K562 (cell line): ENCODE measurements around the gene TRIM38. TPM values are rescaled to one million over a fixed set of nuclear protein-coding genes. Genes with fewer than 3 reads are reported as not detected.

Source experiments
- FOXM1 ChIP-seq, 2 experiments: fragments of 450-650 bp in 1 of 2; sonication (generic) in 1 of 2; formaldehyde crosslinking in 1 of 2; IDR thresholded peaks; 2 replicates each; pipeline versions ENCODE4 v1.6.1 to v1.9.0; 2017 to 2022; ENCODE audit warnings: low read depth in 2 of 2, mild to moderate bottlenecking in 2 of 2, missing genetic modification reagents in 1 of 2, moderate library complexity in 1 of 2
- GATAD2B ChIP-seq: fragments of 450-650 bp; IDR thresholded peaks from 2 replicates; pipeline ENCODE4 v1.6.1; 2017; ENCODE audit warnings: mild to moderate bottlenecking, borderline replicate concordance
- HCFC1 ChIP-seq: IDR thresholded peaks from 2 replicates; pipeline ENCODE4 v1.6.1; 2012; ENCODE audit warnings: low read depth, low read length, improper control_type of control experiment
- IRF2 ChIP-seq: sonication (generic); formaldehyde crosslinking; IDR thresholded peaks from 2 replicates; pipeline ENCODE4 v1.8.1; 2022; ENCODE audit warnings: mild to moderate bottlenecking, missing genetic modification reagents
- KHSRP ChIP-seq: fragments of 450-650 bp; IDR thresholded peaks from 2 replicates; pipeline ENCODE4 v1.6.1; 2017
- KLF13 ChIP-seq: fragments of 450-650 bp; IDR thresholded peaks from 2 replicates; pipeline ENCODE4 v1.6.1; 2016; ENCODE audit warnings: missing genetic modification characterization, low read depth, mild to moderate bottlenecking, missing compliant biosample characterization, moderate library complexity, borderline replicate concordance
- MAX ChIP-seq: sonication (generic); formaldehyde crosslinking; IDR thresholded peaks from 2 replicates; pipeline ENCODE4 v1.9.0; 2022; ENCODE audit warnings: mild to moderate bottlenecking, missing genetic modification reagents
- MNT ChIP-seq, 2 experiments: fragments of 450-650 bp; conservative IDR thresholded peaks; 2 replicates each; pipeline ENCODE4 v1.6.1; 2017; ENCODE audit warnings: mild to moderate bottlenecking in 2 of 2, moderate library complexity in 2 of 2
- PHF8 ChIP-seq: fragments of 200-600 bp; sonication (generic); IDR thresholded peaks from 2 replicates; pipeline ENCODE4 v1.6.1; 2012; ENCODE audit warnings: mixed run types, mild to moderate bottlenecking, inconsistent platforms, low read length, moderate library complexity, borderline replicate concordance
- PHTF2 ChIP-seq: fragments of 250-450 bp; sonication (Bioruptor Pico); IDR thresholded peaks from 2 replicates; pipeline ENCODE4 v1.5.0; 2021; ENCODE audit warnings: mild to moderate bottlenecking
- RHOXF2B ChIP-seq: fragments of 250-450 bp; sonication (Bioruptor Pico); conservative IDR thresholded peaks from 2 replicates; pipeline ENCODE4 v1.5.1; 2021
- SAP30 ChIP-seq: fragments of 200-600 bp; sonication (generic); IDR thresholded peaks from 2 replicates; pipeline ENCODE4 v1.6.1; 2012; ENCODE audit warnings: borderline replicate concordance, low read depth, mild to moderate bottlenecking, moderate library complexity, low read length, control low read depth, inconsistent platforms; ENCODE audit not compliant: insufficient read depth, poor library complexity, severe bottlenecking
- SETDB1 ChIP-seq: IDR thresholded peaks from one replicate; pipeline ENCODE4 v1.6.1; 2012; ENCODE audit warnings: low read length, control low read depth, inconsistent platforms
- ZNF780A ChIP-seq: fragments of 250-450 bp; sonication (Bioruptor Pico); IDR thresholded peaks from 2 replicates; pipeline ENCODE4 v1.5.0; 2021; ENCODE audit warnings: mild to moderate bottlenecking
- ZNF785 ChIP-seq: fragments of 250-450 bp; sonication (Bioruptor Pico); IDR thresholded peaks from 2 replicates; pipeline ENCODE4 v1.4.0; 2020; ENCODE audit warnings: mild to moderate bottlenecking
- ZNF79 ChIP-seq: fragments of 250-450 bp; sonication (Bioruptor Pico); IDR thresholded peaks from 2 replicates; pipeline ENCODE4 v1.4.0; 2020; ENCODE audit warnings: low read depth, mild to moderate bottlenecking, moderate library complexity
- ZZZ3 ChIP-seq: fragments of 450-650 bp; IDR thresholded peaks from 2 replicates; pipeline ENCODE4 v1.6.1; 2016; ENCODE audit warnings: antibody characterized with exemption, mild to moderate bottlenecking, moderate library complexity
- polyA plus RNA-seq, 8 experiments: library from polyadenylated mRNA; depleted of rRNA in 4 of 8; stranded (reverse) in 5 of 8; unstranded in 3 of 8; fragments of >200 nt; fragmentation: Nextera tagmentation in 2 of 8; fragmentation: Illumina TruSeq in 1 of 8; extraction: Ambion mirVana in 2 of 8; extraction: Trizol in 1 of 8; gene quantifications; 2 replicates each; pipeline versions ENCODE4 v1.2.1 to v1.2.3, GENCODE V29; 2011 to 2014; ENCODE audit warnings: inconsistent platforms in 1 of 8, missing spikeins in 1 of 8
- total RNA-seq, 7 experiments: library from RNA; depleted of rRNA in 6 of 7; stranded (reverse); fragments of >200 nt in 6 of 7; fragmentation: Illumina TruSeq in 2 of 7; extraction: Trizol in 2 of 7; gene quantifications; 2 replicates each; pipeline versions ENCODE4 v1.2.1 to v1.2.3, GENCODE V29; 2011 to 2021; ENCODE audit warnings: low replicate concordance in 1 of 7
- TF ChIP-seq, protein P1 (sequence below), 2 experiments: IDR thresholded peaks; 2 replicates each; pipeline ENCODE4 v1.6.1; 2011; ENCODE audit warnings: borderline replicate concordance in 1 of 2, control low read depth in 1 of 2, low read depth in 1 of 2, low read length in 1 of 2, mild to moderate bottlenecking in 1 of 2, mixed read lengths in 1 of 2, moderate library complexity in 1 of 2; ENCODE audit not compliant: insufficient read depth in 1 of 2, insufficient read length in 1 of 2, poor library complexity in 1 of 2, severe bottlenecking in 1 of 2; ENCODE audit errors: extremely low read depth in 1 of 2
- TF ChIP-seq, protein P2 (sequence below): sonication (generic); formaldehyde crosslinking; IDR thresholded peaks from 2 replicates; pipeline ENCODE4 v1.8.0; 2022; ENCODE audit warnings: mild to moderate bottlenecking, missing genetic modification reagents

The TRIM38 gene
- total and polyA plus RNA-seq, 9 of the 15 experiments (the other 6 are each of a cell fraction or from before 2014, with no cell fraction given), result 1.7 to 6.7 (median 6.3) TPM

DNA sequence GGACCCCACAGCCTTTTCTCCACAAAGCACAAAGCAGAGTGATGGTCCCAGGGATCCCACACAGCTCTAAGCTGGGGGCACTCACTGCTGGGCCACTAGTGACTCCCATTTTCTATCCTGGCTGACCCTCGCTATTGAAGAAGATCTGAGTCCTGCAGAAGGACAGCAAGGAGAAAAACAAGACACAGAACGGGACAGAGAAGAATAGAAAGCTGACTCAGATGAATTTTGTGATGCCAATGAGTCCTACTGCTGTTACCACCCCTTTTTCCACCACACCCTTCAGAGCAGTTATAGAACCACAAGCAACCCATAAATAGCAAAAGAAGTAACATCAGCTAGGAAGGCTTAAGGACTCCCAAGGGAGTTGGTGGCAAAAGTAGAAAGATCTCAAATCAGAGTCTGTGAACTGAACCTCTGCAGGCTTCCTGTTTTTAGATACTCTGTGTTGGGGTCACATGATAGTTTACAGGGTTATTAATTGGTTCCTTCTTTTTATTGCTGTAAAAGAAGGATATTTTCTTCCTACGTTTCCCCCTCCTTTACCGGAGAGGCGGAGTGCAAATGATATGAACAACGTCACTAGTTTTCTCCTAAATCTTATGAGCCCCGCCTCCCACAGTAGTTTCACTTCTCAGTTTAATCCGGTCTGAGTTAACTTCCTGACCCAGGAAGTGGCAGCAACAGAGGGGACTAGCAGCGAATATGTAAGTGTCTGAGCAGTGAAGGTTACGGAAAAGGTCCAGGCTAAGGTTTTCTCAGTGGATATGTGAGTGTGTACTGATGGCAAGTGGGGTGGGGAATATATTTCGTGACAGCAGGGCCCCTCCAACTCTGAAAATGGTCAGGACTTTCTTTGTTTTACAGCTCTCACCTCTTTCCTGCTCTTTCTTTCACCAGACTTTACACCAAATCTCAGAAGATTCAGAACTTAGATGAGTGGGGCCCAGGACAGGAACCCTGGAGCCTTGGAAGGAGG, at the start of gene TRIM38 (continued):
- TF ChIP-seq SAP30 (no peak), MAX (CRISPR knock-in tag) (no peak), ZNF79 (CRISPR knock-in tag) (no peak), KLF13 (no peak), ZNF780A (CRISPR knock-in tag) (no peak), FOXM1 (IDR thresholded peaks at IDR 0.05; ENCODE audit: low read depth) (no peak), FOXM1 (CRISPR knock-in tag; IDR thresholded peaks at IDR 0.05; ENCODE audit: low read depth) (no peak), PHF8 (peak; percentile 85), RHOXF2B (no peak), GATAD2B (0 out of 2 replicates have a peak, but pooled peaks have one; percentile 14), KHSRP (no peak), PHTF2 (CRISPR knock-in tag) (no peak), IRF2 (CRISPR knock-in tag) (no peak), ZZZ3 (no peak), ZNF785 (CRISPR knock-in tag) (no peak), MNT (conservative IDR thresholded peaks at IDR 0.05) (0 out of 4 replicates have a peak, but pooled peaks of 1 of the 2 experiments have one; percentile 25), HCFC1 (no peak), SETDB1 (no peak)
- TF ChIP-seq, protein P1, sequence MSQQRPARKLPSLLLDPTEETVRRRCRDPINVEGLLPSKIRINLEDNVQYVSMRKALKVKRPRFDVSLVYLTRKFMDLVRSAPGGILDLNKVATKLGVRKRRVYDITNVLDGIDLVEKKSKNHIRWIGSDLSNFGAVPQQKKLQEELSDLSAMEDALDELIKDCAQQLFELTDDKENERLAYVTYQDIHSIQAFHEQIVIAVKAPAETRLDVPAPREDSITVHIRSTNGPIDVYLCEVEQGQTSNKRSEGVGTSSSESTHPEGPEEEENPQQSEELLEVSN (IDR thresholded peaks at IDR 0.05; ENCODE audit: borderline replicate concordance in 1 of 2, extremely low read depth in 1 of 2, insufficient read depth in 1 of 2, insufficient read length in 1 of 2, low read depth in 1 of 2, low read length in 1 of 2, poor library complexity in 1 of 2, severe bottlenecking in 1 of 2), result no peak
- TF ChIP-seq, protein P2, sequence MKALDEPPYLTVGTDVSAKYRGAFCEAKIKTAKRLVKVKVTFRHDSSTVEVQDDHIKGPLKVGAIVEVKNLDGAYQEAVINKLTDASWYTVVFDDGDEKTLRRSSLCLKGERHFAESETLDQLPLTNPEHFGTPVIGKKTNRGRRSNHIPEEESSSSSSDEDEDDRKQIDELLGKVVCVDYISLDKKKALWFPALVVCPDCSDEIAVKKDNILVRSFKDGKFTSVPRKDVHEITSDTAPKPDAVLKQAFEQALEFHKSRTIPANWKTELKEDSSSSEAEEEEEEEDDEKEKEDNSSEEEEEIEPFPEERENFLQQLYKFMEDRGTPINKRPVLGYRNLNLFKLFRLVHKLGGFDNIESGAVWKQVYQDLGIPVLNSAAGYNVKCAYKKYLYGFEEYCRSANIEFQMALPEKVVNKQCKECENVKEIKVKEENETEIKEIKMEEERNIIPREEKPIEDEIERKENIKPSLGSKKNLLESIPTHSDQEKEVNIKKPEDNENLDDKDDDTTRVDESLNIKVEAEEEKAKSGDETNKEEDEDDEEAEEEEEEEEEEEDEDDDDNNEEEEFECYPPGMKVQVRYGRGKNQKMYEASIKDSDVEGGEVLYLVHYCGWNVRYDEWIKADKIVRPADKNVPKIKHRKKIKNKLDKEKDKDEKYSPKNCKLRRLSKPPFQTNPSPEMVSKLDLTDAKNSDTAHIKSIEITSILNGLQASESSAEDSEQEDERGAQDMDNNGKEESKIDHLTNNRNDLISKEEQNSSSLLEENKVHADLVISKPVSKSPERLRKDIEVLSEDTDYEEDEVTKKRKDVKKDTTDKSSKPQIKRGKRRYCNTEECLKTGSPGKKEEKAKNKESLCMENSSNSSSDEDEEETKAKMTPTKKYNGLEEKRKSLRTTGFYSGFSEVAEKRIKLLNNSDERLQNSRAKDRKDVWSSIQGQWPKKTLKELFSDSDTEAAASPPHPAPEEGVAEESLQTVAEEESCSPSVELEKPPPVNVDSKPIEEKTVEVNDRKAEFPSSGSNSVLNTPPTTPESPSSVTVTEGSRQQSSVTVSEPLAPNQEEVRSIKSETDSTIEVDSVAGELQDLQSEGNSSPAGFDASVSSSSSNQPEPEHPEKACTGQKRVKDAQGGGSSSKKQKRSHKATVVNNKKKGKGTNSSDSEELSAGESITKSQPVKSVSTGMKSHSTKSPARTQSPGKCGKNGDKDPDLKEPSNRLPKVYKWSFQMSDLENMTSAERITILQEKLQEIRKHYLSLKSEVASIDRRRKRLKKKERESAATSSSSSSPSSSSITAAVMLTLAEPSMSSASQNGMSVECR, result no peak
